ENCODE data around the gene ENTREP1.

Gene ENTREP1

GRCh38 chr9:69317081-69317480, 7.9 kb upstream of the ENTREP1 start:
- no peak for TF ChIP-seq POLR2AphosphoS5 (IDR thresholded peaks at IDR 0.05; ENCODE audit: low read depth, low read length)
- no peak for TF ChIP-seq TAF1 (IDR thresholded peaks at IDR 0.05; ENCODE audit: borderline replicate concordance, insufficient read depth, low read length)
- TF ChIP-seq SIN3A (IDR thresholded peaks at IDR 0.05; ENCODE audit: borderline replicate concordance, insufficient read depth, low read length): no peak
- TF ChIP-seq REST (IDR thresholded peaks at IDR 0.05; ENCODE audit: insufficient read depth in 1 of 2, low read depth in 2 of 2, low read length in 2 of 2): no peak
- no peak for TF ChIP-seq FOXP2 (optimal IDR thresholded peaks at IDR 0.05; ENCODE audit: borderline replicate concordance, extremely low read depth, extremely low read length, insufficient read depth)

GRCh38 chr9:69317894-69318293, 7.1 kb upstream of the ENTREP1 start:
- TF ChIP-seq POLR2AphosphoS5 (IDR thresholded peaks at IDR 0.05; ENCODE audit: low read depth, low read length): no peak
- TF ChIP-seq FOXP2 (optimal IDR thresholded peaks at IDR 0.05; ENCODE audit: borderline replicate concordance, extremely low read depth, extremely low read length, insufficient read depth): no peak
- no peak for TF ChIP-seq TAF1 (IDR thresholded peaks at IDR 0.05; ENCODE audit: borderline replicate concordance, insufficient read depth, low read length)
- no peak for TF ChIP-seq REST (IDR thresholded peaks at IDR 0.05; ENCODE audit: insufficient read depth in 1 of 2, low read depth in 2 of 2, low read length in 2 of 2)
- TF ChIP-seq SIN3A (IDR thresholded peaks at IDR 0.05; ENCODE audit: borderline replicate concordance, insufficient read depth, low read length): no peak

GRCh38 chr9:69319324-69320025, 5.5 kb upstream of the ENTREP1 start:
- TF ChIP-seq REST (IDR thresholded peaks at IDR 0.05; ENCODE audit: insufficient read depth in 1 of 2, low read depth in 2 of 2, low read length in 2 of 2): no peak
- TF ChIP-seq TAF1 (IDR thresholded peaks at IDR 0.05; ENCODE audit: borderline replicate concordance, insufficient read depth, low read length): no peak
- TF ChIP-seq FOXP2 (optimal IDR thresholded peaks at IDR 0.05; ENCODE audit: borderline replicate concordance, extremely low read depth, extremely low read length, insufficient read depth): no peak
- no peak for TF ChIP-seq SIN3A (IDR thresholded peaks at IDR 0.05; ENCODE audit: borderline replicate concordance, insufficient read depth, low read length)
- no peak for TF ChIP-seq POLR2AphosphoS5 (IDR thresholded peaks at IDR 0.05; ENCODE audit: low read depth, low read length)

- TF ChIP-seq FOXP2 (optimal IDR thresholded peaks at IDR 0.05; ENCODE audit: borderline replicate concordance, extremely low read depth, extremely low read length, insufficient read depth): no peak
- no peak for TF ChIP-seq REST (IDR thresholded peaks at IDR 0.05; ENCODE audit: insufficient read depth in 1 of 2, low read depth in 2 of 2, low read length in 2 of 2)
- no peak for TF ChIP-seq TAF1 (IDR thresholded peaks at IDR 0.05; ENCODE audit: borderline replicate concordance, insufficient read depth, low read length)
- TF ChIP-seq SIN3A (IDR thresholded peaks at IDR 0.05; ENCODE audit: borderline replicate concordance, insufficient read depth, low read length): no peak
- TF ChIP-seq POLR2AphosphoS5 (IDR thresholded peaks at IDR 0.05; ENCODE audit: low read depth, low read length): no peak
These were observed 2.8 kb upstream of the ENTREP1 start for GRCh38 chr9:69322256-69322655.
